Stimulated activated CD4-positive, alpha-beta T cell treated with anti-CD3 and anti-CD28 coated beads, Interleukin-1b, Interleukin-23, amount 100 ng/mL, for 48 hours (primary cell): ENCODE measurements around the gene BCL2L2.
"Not testable (repeated sequence)": the region's sequence is repeated elsewhere in the genome, so short reads cannot be mapped to it uniquely, and the experiment has no call there.

Experiments used
- DNase-seq: peaks from one replicate; pipeline ENCODE4 v3.0.0-alpha.2; 2020

The BCL2L2 gene

DNA sequence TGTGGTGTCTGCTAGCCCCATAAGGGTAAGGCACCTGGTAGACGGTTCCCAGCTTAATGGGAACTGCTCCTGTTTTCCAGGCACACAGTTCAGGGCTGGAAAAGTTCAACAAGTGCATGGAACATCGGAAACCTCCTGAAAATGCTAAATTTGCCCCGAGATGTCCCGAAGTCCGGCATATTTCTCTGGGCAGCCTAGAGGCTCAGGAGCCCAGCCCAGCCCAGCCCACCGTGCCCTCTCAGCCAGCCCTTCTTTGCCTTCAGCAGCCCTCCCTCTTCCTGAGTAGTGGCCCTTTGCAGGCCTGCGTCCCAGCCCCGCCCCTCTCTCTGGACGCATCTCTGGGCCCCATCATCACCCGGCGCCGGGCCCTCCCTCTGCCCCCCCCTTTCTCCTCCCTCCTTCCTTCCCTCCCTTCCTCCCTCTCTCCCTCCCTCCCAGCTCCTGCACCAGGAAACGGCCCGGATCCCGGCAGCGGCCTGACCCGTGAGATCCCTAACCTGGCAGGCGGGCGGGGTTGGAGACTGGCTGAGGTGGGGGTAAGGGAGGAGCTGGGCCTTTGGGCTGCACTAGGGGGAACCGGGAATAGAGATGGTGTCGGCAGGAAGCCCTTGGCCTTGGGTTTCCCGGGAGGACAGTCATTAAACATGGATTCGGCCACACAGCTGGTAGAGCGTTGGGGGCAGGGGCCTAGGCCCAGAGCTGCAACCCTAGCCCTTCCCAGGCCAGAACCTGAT, at the start of gene BCL2L2:
BCL2L2 (plus strand) TSS at position 422 of the 734 bp plus-strand sequence. CDS start 935 bp downstream, outside the sequence.
- peak; percentile 10 for DNase-seq

DNA sequence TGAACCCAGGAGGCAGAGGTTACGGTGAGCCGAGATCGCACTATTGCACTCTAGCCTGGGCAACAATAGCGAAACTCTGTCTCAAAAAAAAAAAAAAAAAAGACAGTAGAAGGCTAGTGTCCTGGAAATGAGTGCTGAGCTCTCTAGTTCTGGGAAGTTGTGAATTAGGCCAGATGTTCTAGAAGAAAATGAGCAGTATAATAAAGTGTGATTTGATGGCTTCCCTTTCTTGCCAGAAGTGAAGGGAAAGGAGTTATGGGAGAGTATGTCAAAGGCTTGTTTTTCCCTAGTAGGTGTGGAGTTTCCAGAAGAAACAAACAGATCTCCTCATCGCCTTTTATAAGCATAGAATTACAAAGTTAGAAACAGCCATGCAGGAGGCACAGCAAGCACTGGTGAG, 48.4 kb upstream of the BCL2L2 start:
- no peak for DNase-seq

DNA sequence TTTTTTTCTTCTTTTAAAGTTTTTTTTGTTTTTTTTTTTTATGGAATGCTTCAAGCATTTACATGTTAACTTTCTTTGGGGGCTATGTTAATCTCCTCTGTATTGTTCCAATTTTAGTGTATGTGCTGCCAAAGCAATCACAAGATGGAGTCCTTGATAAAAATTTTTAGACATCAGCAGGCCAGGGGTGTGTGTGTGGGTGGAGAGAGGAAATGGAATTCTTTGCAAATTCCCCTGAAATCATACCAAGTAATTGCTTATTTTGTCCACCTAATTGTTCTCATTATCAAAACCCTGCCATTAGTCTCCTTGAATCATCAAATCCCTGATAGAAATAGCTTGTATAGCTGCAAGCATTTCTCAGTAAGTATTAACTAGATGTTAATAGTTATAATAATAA, 47.2 kb upstream of the BCL2L2 start:
- DNase-seq = no peak

DNA sequence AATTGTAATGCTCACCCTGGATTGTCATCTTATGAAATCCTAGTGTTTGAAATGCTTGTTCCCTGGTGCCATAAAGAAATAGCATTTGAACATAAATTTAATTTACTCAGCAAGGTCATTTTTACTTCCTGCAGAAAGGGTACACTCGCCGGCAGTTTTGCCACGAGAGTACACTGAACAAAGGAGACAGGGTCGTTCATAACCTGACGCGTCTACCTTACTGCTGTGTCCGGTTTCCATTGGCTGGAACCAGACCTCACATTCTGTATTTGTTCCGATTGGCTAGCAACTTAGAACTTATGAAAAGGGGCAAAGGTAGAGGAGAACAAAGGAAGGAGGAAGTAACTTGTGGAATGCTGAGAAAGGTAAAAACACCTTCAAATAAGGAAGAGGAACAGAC, 45.8 kb upstream of the BCL2L2 start:
- DNase-seq = not testable (repeated sequence)

DNA sequence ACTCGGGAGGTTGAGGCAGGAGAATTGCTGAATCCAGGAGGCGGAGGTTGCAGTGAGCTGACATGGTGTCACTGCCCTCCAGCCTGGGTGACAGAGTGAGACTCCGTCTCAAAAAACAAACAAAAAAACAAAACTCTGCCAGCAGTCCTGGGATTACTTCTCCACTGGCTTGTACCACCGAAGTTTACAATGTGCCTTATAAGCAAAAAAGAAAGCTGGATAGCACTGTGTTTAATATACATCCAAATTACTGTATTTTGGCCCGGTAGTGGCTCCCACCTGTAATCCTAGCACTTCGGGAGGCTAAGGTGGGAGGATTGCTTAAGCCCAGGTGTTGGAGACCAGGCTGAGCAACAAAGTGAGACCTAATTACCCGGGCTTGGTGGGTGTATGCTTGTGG, 37.4 kb upstream of the BCL2L2 start:
- DNase-seq = no peak

DNA sequence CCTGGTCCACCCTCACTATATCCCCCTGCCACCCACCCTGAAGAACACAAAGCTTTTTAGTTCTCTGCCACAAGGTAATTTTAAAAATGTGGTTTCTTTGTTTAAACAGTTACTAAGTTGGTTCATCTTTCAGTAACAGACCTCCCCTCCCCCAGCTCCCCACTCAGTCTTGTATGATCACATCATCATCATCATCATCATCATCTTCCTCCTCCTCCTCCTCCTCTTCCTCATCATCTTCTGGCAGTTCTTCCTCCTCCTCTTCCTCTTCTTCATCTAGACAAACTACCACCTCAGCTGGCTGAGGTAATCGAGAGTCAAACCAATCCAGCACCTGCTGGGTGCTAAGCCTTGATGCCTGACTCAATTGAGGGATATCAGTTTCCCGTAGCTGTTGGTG, 31.2 kb upstream of the BCL2L2 start:
- DNase-seq = no peak

- no peak for DNase-seq
Observed at GRCh38 chr14:23277189-23277588, 29.4 kb upstream of the BCL2L2 start.

DNA sequence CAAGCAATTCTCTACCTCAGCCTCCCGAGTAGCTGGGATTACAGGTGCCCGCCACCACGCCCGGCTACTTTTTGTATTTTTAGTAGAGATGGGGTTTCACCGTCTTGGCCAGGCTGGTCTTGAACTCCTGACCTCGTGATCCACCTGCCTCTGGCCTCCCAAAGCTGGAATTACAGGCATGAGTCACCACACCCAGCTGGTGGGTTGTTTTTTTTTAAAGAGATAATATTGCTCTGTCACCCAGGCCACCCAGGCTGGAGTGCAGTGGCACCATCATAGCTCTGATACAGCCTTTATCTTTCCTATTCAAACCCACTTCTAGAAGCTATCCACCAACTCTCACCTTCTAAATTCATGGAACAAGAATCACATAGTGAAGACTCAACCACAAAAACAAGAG, 28.7 kb upstream of the BCL2L2 start:
- DNase-seq = not testable (repeated sequence)

DNA sequence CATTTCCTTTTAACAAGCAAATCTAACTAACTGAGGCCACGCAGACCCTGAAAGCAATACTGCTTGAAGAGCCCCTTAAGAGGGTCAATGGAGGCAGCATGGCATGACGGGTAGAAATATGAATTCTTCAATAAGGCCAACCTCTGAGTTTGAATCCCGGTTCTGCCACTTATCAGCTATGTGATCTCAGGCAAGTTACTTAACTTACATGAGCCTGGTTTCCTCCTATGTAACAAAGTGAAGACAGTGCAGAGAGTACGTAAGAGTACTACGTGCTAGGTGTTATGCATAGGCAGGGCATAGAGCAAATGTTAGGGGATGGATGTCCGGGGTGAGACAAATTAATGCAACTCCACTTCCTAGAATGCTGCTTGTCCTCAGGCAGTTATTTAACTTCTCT, 25.4 kb upstream of the BCL2L2 start:
- DNase-seq = no peak

DNA sequence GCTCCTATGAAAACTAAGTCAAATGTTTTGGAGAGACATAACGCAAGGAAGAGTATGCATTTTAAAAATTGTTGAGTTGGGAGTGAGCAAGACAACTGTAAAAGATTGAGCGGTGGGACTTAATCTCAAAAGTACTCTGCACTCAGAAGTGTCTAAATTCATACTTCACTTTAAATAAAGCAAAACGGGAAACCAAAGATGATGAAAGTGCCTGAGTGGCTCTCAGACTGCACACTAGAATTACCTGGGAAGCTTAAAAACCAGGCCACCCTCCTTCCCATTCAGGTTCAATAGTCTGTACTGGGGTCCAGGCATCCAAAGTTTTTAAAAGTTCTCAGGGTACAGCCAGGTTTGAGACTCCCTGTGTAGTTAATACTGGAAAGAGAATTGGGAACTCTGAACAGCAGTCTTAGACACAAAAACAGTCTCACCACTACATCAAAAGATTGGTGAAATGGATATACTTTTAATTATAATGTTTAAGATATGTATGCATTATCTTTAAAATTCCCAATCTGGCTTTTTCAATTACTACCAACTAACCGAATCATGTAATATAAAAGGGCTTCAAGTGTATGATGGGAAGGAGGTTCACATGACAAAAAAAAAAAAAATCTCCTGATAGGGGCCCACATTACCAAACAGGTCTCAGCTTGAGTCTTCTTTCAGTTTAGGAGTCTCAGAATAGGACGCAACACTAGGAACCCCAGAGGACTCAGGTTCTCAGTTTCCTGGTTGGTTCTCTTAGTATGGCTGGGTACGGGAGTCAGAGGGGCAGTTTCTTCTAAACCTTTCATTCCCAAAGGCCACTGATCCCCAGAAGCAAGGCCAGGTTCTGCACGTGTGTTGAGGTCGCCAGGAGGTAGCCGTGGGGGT, 21.7 kb upstream of the BCL2L2 start:
- no peak for DNase-seq

DNA sequence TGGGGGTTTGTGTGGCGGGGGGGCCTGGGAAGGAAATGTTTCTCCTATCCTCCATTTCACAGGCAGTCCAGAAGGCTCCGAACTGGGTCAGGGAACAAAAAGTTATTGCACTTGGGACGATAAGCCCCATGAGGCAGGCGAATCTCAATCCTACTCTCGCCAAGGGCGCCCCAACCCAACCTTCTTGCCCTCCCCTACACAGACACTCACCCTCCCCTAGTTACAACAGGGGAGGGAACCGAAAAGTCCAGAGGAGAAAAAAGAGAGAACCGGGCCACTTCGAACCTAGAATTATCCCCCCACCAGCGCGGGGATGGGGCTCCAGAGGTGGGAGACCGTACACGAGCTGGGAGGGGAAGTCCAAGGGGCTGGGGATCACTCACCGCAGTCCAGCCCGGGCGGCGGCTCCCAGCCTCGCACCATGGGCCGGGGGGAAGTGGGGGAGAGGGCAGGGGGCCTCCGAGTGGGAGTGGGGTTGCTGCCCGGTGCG, 21.1 kb upstream of the BCL2L2 start:
- peak; percentile 5 for DNase-seq

DNA sequence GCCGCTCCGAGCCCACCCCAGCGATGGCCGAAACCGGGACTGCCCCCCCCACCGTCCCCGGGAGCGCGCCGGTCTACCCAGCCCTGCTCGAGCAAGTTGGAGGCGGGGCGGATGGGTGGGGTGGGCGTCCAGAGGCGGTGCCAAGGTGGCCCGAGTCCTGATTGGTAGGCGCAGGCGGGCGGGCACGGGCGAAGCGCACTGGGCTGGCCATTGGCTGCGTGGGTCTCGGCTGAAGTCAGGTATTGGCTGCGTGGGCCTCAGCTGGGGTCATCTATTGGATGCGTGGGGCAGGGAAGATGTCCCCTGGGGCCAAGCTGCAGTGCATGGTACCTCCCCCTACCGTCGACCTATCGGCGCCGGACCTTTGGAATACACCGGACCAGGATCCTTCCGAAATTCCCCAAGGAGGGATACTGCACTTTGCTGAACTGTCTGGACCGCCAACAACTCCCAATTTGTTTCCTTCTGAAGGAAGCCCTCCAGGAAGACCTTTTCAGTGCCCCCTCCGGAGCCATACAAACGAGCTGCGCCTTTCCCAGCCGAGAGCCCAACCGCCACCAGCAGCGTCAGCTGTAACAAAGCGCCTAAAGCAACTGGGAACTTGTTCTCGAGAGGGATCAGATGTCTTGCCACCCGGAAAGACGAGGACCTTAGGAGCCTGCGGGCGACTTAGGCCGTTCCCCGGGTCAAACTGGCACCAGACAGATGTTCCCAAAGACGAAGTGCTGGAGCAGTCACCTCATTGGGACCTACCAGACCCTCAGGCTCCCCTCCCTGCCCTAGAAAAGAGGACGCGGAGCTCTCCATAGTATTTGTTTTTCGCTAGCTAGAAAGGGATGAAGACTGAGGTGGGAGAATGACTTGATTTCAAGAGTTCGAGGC, 20.4 kb upstream of the BCL2L2 start, which contains the start of gene HOMEZ:
HOMEZ (minus strand) TSS at position 113 of the 882 bp plus-strand sequence. CDS start 180 bp downstream, outside the sequence.
- peak; percentile 98 for DNase-seq

DNA sequence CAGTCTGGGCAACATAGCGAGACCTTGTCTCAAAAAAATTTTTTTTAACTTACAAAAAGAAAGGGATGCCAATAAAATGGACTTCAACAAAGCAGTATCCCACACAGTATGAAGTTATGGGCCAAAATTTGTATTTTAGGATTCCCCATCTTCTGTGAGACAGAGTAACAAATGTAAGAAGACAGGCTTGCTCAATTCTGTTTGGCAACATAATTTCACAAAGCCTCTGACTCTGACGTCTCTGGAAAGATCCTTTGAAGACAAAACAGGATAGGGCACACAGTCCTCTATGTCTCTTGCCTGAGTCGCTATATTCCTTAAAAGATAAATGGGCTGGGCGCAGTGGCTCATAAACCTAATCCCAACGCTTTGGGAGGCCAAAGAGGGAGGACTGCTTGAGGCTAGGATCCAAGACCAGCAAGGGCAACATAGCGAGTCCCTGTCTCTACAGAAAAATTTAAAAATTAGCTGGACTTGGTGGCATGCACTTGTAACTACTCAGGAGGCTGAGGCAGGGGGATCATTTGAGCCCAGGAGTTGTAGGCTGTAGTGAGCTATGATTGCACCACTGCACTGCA, 19.6 kb upstream of the BCL2L2 start:
- DNase-seq = no peak

DNA sequence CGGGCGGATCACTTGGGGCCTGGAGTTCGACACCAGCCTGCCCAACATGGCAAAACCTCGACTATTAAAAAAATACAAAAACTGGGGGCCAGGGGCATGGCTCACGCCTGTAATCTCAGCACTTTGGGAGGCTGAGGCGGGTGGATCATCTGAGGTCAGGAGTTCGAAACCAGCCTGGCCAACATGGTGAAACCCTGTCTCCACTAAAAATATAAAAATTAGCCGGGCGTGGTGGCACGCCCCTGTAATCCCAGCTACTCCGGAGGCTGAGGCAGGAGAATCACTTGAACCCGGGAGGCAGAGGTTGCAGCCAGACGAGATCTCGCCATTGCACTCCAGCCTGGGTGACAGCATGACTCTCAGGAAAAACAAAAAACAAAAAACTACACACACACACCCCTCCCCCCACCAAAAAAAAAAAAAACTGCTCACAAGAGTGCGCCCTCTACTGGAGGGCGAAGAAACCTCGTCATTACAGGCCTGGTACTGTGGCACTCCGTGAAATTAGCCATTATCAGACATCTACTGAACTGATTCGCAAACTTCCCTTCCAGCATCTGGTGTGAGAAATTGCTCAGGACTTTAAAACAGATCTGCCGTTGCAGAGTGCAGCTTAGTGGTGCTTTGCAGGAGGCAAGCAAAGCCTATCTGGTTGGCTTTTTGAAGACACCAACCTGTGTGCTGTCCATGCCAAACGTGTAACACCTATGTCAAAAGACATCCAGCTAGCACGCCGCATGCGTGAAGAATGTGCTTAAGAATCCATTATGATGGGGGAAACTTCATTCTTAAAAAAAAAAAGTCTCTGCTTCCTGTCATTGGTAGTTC, 11.7 kb upstream of the BCL2L2 start:
- peak; percentile 37 for DNase-seq

DNA sequence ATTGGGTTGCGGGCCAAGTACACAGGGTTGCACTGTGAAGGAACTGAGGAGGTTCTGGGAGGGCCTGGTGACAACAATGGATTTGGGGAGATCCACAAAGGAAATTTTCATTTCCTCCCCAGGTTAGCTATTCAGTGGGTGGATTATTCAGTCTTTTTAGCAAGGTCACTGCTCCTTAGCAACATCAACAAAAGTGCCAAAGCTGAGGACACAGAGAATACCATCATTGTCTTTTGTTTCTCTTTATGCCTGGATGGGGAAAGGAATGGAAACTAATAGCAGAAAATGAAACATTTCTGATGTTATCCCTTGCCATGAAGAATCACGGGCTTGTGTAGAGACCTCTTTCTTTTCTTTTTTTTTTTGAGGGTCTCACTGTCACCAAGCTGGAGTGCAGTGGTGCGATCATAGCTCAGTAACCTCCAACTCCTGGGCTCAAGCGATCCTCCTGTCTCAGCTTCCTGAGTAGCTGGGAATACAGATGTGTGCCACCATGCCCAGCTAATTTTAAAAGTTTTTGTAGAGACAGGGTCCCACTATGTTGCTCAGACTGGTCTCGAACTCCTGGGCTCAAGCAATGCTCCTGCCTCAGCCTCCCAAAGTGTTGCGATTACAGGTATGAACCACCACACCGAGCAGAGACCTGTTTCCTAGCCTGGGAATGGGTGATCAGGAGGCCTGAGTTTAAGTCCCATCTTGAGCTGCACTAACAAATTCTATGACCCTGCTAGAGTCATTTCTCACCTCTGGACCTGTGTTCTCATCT, 10.4 kb upstream of the BCL2L2 start:
- DNase-seq = no peak

DNA sequence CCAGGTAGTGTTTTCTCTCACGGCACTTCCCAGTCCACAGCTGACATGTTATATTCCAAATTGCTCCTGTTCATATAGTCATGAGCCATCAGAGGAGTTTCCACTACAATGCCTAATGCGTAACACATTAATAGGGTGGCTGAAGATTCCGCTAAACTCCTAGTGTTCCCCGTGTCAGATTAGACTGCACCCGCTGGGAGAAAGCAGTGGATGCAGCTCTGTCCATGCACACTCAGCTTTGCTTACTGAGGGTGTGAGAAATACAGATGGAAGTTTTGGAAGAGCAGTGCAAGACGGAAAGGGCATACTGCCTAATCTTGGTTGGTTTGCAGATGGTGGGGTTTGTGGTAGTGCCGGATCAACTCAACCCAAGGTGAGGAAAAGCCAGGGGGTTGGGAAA, 9.5 kb upstream of the BCL2L2 start:
- no peak for DNase-seq

GRCh38 chr14:23297611-23298277, 8.9 kb upstream of the BCL2L2 start:
- no peak for DNase-seq

DNA sequence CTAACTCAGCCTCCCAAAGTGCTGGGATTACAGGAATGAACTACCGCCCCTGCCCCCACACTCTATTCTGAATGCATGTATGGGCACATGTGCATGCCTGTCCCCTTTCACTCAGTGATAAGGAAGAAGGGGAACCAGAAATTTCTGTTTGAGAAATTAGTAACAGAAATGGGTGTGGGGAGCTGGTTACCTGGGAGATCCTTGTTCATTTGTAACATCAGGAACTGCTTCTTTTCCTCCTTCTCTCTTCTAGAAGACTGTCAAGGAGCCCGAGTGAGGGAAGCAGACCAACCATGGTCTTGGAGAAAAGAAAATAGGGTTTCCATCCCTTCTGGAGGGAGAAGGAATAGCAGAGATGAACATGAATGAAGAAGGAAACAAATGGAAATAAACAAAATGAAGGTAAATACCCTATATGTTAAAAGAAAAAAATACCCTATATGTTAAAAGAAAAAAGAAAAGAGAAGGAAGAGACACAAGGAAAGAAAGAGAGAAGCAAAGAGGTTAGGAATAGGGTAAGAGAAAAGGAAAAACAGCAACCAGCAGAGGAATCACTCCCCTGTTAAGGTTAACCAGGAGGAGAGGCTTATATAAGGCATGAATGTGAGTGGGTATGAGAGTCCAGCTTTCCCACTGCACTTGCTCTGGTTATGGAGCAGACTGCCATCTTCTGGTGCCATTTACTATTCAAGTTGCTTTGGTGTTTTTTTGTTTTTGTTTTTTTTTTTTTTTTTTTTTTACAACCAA, 7.2 kb upstream of the BCL2L2 start:
- DNase-seq = no peak

DNA sequence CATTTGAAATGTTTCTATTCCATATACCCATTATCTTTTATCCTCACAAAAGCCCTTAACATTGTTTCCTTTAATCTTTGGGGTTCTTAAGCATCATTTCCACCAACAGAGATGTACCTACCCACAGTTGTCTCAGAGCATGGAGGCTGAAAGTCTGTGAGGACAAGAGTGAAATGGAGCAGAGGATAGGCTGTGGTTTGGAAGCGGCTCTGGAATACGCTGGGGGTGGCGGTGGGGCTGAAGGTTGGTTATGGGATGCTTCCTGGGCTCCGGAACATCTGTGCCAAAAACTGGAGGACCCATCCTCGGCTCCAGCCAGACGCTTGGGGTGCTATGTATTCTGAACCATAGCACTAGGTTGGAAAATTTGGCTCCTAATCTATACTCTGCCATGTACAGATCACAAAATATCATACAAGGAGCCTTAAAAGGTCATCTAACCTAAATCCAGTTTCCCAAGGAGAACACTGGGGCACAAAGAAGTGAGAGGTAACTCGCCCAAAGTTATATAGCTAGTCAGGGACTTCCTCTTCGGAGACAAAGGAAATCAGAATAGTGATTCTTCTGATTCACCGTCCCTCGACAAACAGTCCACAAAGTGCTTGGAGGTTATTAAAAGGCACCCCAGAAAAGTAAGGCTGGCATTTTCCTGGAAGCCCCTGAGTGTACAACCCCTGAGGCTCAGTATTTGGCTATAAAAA, 6.5 kb upstream of the BCL2L2 start:
- DNase-seq = no peak
